H7 (cell line): ENCODE measurements around the gene MIR17HG. TPM values are rescaled to one million over a fixed set of nuclear protein-coding genes. Genes with fewer than 3 reads are reported as not detected.

ENCODE experiments used
- DNase-seq: peaks from one replicate; pipeline ENCODE4 v3.0.0; 2012
- H3K27me3 ChIP-seq: 2 replicates; pipeline ENCODE4 v1.6.0; 2011; ENCODE audit warnings: mild to moderate bottlenecking, low read length; ENCODE audit not compliant: control insufficient read depth, insufficient read depth
- H3K36me3 ChIP-seq: replicated peaks from 2 replicates; pipeline ENCODE4 v1.5.1; 2011; ENCODE audit warnings: low read length; ENCODE audit not compliant: control insufficient read depth, insufficient read depth
- H3K4me3 ChIP-seq: 2 replicates; pipeline ENCODE4 v1.5.1; 2011; ENCODE audit warnings: low read depth, mild to moderate bottlenecking, control low read depth, low read length, moderate library complexity; ENCODE audit not compliant: insufficient read depth
- total RNA-seq: library from RNA; depleted of rRNA; stranded (reverse); fragments of >200 nt; shearing (Covaris generic); gene quantifications from 2 replicates; pipeline ENCODE4 v1.2.3, GENCODE V29; 2014

The MIR17HG gene
- total RNA-seq, 1 experiment from 2014 or later = 19.6 TPM

- Histone ChIP-seq H3K4me3 (no peak overlapping the region), H3K27me3 (no peaks in the 10 kb centered on the region), H3K36me3 (no peaks in the 10 kb centered on the region; the same call in 1 of the 2 replicates)
- no peak for DNase-seq
These were observed 21.9 kb downstream of the MIR17HG start for GRCh38 chr13:91369441-91369831.

- no peak overlapping the region for H3K4me3 ChIP-seq
- no peaks in the 10 kb centered on the region for H3K27me3 ChIP-seq
- DNase-seq = no peak
- H3K36me3 ChIP-seq = no peaks in the 10 kb centered on the region; the same call in 1 of the 2 replicates
These were observed 23.0 kb downstream of the MIR17HG start for GRCh38 chr13:91370501-91370900.

GRCh38 chr13:91372911-91373310, 25.4 kb downstream of the MIR17HG start:
- no peaks in the 10 kb centered on the region; the same call in 1 of the 2 replicates for H3K36me3 ChIP-seq
- no peak for DNase-seq
- H3K27me3 ChIP-seq = no peaks in the 10 kb centered on the region
- no peak overlapping the region for H3K4me3 ChIP-seq

GRCh38 chr13:91375116-91375729, 27.7 kb downstream of the MIR17HG start:
- no peak overlapping the region for H3K4me3 ChIP-seq
- H3K27me3 ChIP-seq = no peaks in the 10 kb centered on the region
- no peaks in the 10 kb centered on the region for H3K36me3 ChIP-seq
- DNase-seq = peak; percentile 14

- Histone ChIP-seq H3K36me3 (no peaks in the 10 kb centered on the region), H3K4me3 (no peak overlapping the region), H3K27me3 (no peaks in the 10 kb centered on the region)
- DNase-seq = no peak
These were observed 33.9 kb downstream of the MIR17HG start for GRCh38 chr13:91381371-91381770.

- Histone ChIP-seq H3K27me3 (no peaks in the 10 kb centered on the region), H3K36me3 (no peaks in the 10 kb centered on the region), H3K4me3 (no peak overlapping the region)
- no peak for DNase-seq
These were observed 36.3 kb downstream of the MIR17HG start for GRCh38 chr13:91383836-91384235.

GRCh38 chr13:91384896-91385295, 37.4 kb downstream of the MIR17HG start:
- no peaks in the 10 kb centered on the region for H3K36me3 ChIP-seq
- H3K27me3 ChIP-seq = no peaks in the 10 kb centered on the region
- no peak for DNase-seq
- H3K4me3 ChIP-seq = no peak overlapping the region

GRCh38 chr13:91389186-91389585, 41.7 kb downstream of the MIR17HG start:
- no peak for DNase-seq
- H3K36me3 ChIP-seq = no peaks in the 10 kb centered on the region
- H3K4me3 ChIP-seq = no peak overlapping the region
- H3K27me3 ChIP-seq = no peaks in the 10 kb centered on the region

- DNase-seq = no peak
- H3K4me3 ChIP-seq = no peak overlapping the region
- H3K27me3 ChIP-seq = peaks cover 35% of the 10 kb centered on the region
- H3K36me3 ChIP-seq = no peaks in the 10 kb centered on the region
These were observed 50.1 kb downstream of the MIR17HG start for GRCh38 chr13:91397595-91397994.

GRCh38 chr13:91398413-91399188, 51.1 kb downstream of the MIR17HG start, which contains the start of gene GPC5:
GPC5 (plus strand) TSS chr13:91398621.
- H3K27me3 ChIP-seq = peaks cover 35% of the 10 kb centered on the region
- DNase-seq = peak; percentile 91
- peak within 1 kb of the TSS; percentile 57 for H3K4me3 ChIP-seq
- no peaks in the 10 kb centered on the region for H3K36me3 ChIP-seq

- no peaks in the 10 kb centered on the region for H3K36me3 ChIP-seq
- H3K27me3 ChIP-seq = peaks cover 35% of the 10 kb centered on the region
- peak; percentile 5 for DNase-seq
- H3K4me3 ChIP-seq = peak overlapping the region; percentile 57
These were observed 51.9 kb downstream of the MIR17HG start for GRCh38 chr13:91399189-91400062.

- Histone ChIP-seq H3K36me3 (no peaks in the 10 kb centered on the region), H3K27me3 (peaks cover 35% of the 10 kb centered on the region), H3K4me3 (no peak overlapping the region)
- DNase-seq = peak; percentile 3
These were observed 52.5 kb downstream of the MIR17HG start for GRCh38 chr13:91400063-91400399.

- DNase-seq = no peak
- Histone ChIP-seq H3K4me3 (no peak overlapping the region), H3K27me3 (peaks cover 35% of the 10 kb centered on the region), H3K36me3 (no peaks in the 10 kb centered on the region)
These were observed 53.2 kb downstream of the MIR17HG start for GRCh38 chr13:91400671-91401070.

GRCh38 chr13:91401920-91402319, 54.4 kb downstream of the MIR17HG start:
- Histone ChIP-seq H3K27me3 (peaks cover 32% of the 10 kb centered on the region), H3K36me3 (no peaks in the 10 kb centered on the region), H3K4me3 (no peak overlapping the region)
- DNase-seq = no peak
